GM19193 (cell line): ENCODE measurements around the gene ZBED2.

ENCODE experiments used
- POLR2A ChIP-seq: IDR thresholded peaks from 4 replicates; pipeline ENCODE4 v1.6.1; 2011; ENCODE audit not compliant: insufficient read depth, insufficient read length; ENCODE audit errors: extremely low read depth

ZBED2 gene

DNA sequence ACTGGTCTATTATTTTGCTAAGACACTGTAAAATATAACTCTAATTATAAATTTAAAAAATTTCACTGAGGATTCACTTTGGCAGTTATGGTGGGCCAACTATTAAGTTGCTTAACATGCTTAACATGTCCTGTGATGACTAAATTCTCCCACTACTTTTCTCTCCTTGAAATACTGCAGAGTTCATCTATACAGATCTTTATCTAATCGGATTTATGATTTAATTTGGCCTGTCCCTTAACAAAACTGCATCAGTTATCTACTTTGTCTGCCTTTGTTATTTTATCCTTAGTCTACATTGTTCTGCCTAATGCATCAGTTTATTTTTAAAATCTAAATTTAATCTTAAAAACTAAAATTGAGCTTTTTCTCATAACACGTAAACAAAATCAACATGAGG lies 26.8 kb downstream of the ZBED2 start:
- TF ChIP-seq POLR2A = no peak

DNA sequence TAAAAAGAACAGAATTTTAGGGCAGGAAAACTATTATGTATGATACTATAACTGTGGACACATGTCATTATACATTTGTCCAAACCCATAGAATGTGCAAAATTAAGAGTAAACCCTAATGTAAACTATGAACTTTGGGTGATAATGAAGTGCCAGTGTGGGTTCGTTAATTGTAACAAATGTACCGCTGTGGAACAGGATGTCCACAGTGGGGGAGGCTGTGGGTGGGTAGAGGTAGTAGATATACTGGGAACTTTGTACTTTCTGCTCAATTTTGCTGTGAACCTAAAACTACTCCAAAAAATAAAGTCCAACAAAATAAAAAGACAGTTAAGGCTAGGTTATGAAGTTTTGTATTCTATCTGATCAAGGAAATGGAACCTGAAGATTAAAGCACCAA lies 28.3 kb downstream of the ZBED2 start:
- TF ChIP-seq POLR2A = no peak

DNA sequence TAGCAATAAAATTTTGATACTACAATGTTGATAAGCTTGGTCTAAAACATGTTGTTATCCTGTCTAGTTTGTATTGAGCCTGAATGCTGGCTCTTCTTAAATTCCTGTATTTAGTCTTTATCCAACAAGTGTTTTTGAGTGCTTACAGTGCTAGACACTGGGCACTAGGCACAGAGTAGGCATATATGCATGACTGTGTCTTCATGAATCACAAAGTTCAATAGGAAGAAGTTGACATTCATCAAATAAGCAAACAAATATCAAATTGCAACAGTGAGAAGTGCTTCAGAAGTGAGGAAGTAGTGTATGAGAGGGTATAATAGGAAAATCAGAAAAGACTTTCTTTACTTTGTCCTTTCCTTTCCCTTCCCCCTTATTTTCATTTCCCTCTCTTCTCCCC lies 46.4 kb downstream of the ZBED2 start:
- TF ChIP-seq POLR2A = no peak

DNA sequence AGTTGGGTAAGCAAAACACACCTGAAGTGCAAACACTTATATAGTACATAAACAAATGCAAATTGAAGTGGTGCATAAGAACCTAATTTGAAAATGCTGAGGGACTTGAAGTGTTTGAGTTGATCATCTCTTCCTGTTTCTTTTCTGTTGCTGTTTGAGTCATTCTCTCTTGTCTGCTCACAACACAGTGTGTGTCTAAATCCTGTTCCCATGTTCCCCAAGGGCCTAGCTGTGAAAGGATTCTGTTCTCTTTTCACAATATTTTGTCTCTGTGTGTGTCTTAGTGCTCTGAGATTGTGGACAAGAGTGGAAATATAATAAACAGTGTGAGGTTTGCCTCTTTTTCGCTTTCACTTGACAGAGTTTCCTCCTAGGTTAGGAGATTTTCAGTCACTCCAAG lies 47.1 kb downstream of the ZBED2 start:
- no peak for TF ChIP-seq POLR2A

DNA sequence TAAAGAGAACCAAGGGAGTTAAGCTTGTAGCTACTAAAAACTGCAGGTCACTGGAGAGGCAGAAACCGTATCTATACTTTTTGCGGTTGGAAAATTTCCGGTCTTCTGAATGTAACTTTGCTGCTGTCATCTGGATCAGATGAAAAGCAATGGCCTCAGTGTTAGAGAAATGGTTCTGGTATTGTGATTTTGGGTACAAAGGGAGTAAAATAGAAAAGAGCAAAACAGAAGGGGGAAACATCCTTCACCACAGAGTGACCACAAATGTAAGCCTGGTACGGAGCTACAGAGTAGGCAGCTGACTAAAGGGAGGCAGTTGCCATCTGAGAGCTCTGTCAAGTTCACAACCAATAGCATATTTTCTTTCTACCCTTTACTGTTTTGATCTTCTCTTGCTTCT lies 47.5 kb downstream of the ZBED2 start:
- no peak for TF ChIP-seq POLR2A

DNA sequence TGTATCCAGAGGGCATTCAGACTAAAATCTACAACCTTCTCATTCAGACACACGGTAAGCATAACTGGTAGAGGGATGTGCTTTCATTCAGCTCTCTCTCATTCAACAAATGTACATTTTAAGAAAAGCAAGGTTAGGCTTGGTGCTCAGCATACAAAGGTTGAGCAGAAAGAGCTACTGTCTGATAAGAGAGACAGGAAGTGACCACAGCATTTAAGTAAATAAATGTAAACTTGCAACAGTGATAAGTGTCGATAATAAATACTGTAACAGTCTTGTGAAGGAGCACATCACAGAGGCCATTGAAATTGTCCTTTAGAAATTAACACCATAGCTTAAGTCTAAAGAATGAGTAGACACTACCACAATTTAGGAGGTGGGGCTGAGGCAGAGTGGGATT lies 49.8 kb downstream of the ZBED2 start:
- TF ChIP-seq POLR2A = no peak
